AG04450 (cell line): ENCODE measurements around the gene GABRB1. TPM values are rescaled to one million over a fixed set of nuclear protein-coding genes. Genes with fewer than 3 reads are reported as not detected.
A peak's percentile ranks its signal among the peaks of the same experiment; 100 is the strongest.
"Not testable (repeated sequence)": the region's sequence is repeated elsewhere in the genome, so short reads cannot be mapped to it uniquely, and the experiment has no call there.

ENCODE experiments used
- CTCF ChIA-PET: fragments of 300-600, 350-600 bp; formaldehyde crosslinking; extraction: SDS; loops from one replicate; lab custom pipeline; 2022; ENCODE audit warnings: antibody characterized with exemption, inconsistent platforms; lab: Charles Lee
- POLR2A ChIA-PET: fragments of 350-600 bp; formaldehyde crosslinking; extraction: SDS; loops from one replicate; lab custom pipeline; 2021; ENCODE audit warnings: antibody characterized with exemption, inconsistent platforms; lab: Yijun Ruan, JAX
- DNase-seq: peaks from one replicate; pipeline ENCODE4 v3.0.0-alpha.2; 2011; ENCODE audit warnings: low read depth, low spot score
- H3K27ac ChIP-seq: one replicate; pipeline ENCODE4 v1.5.1; 2012; ENCODE audit warnings: low read depth, low read length, control low read depth
- H3K27me3 ChIP-seq: one replicate; pipeline ENCODE4 v1.6.0; 2012; ENCODE audit warnings: low read length; ENCODE audit not compliant: control insufficient read depth, insufficient read depth
- H3K4me3 ChIP-seq: 2 replicates; pipeline ENCODE4 v1.5.1; 2011; ENCODE audit warnings: mild to moderate bottlenecking, low read depth, low read length, control low read depth
- H3K9me3 ChIP-seq: 2 replicates; pipeline ENCODE4 v1.5.1; 2012; ENCODE audit warnings: low read length; ENCODE audit not compliant: control insufficient read depth, insufficient read depth
- CTCF ChIP-seq: IDR thresholded peaks from 2 replicates; pipeline ENCODE4 v1.5.1; 2011; ENCODE audit warnings: low read depth, low read length, control low read depth, inconsistent platforms
- polyA plus RNA-seq: library from polyadenylated mRNA; depleted of rRNA; stranded (reverse); fragments of >200 nt; gene quantifications from 2 replicates; pipeline ENCODE4 v1.2.3, GENCODE V29; 2011

Gene GABRB1
- polyA plus RNA-seq, 1 experiment, result 8.1 TPM

GRCh38 chr4:47373709-47374108, 342.3 kb downstream of the GABRB1 start:
- no peak overlapping the region for H3K4me3 ChIP-seq
- no peaks in the 10 kb centered on the region for H3K27me3 ChIP-seq
- H3K9me3 ChIP-seq, result peaks cover 11% of the 10 kb centered on the region; the same call in 1 of the 2 replicates
- ChIA-PET CTCF (interaction anchor here (1.0 to 1.8 kb wide), 2 partner anchors 10 to 251 kb away, joined by 4 to 10 read pairs; no protein-coding TSS in a partner anchor), POLR2A (no interaction called here)
- no peak overlapping the region for H3K27ac ChIP-seq
- DNase-seq, result no peak
- TF ChIP-seq CTCF, result no peak

- Histone ChIP-seq H3K9me3 (peaks cover 11% of the 10 kb centered on the region; the same call in 1 of the 2 replicates), H3K27me3 (no peaks in the 10 kb centered on the region), H3K27ac (no peak overlapping the region), H3K4me3 (no peak overlapping the region)
- peak; percentile 32 for DNase-seq
- ChIA-PET CTCF (interaction anchor here (1.0 to 1.8 kb wide), 4 partner anchors 9 to 252 kb away, joined by 4 to 11 read pairs (median 8); no protein-coding TSS in a partner anchor), POLR2A (no interaction called here)
- no peak for TF ChIP-seq CTCF
These were observed 343.1 kb downstream of the GABRB1 start for GRCh38 chr4:47374477-47374876.

GRCh38 chr4:47378021-47378530, 346.7 kb downstream of the GABRB1 start:
- peaks cover 11% of the 10 kb centered on the region; the same call in 1 of the 2 replicates for H3K9me3 ChIP-seq
- POLR2A ChIA-PET, H3K27ac ChIP-seq, H3K4me3 ChIP-seq, CTCF ChIA-PET, DNase-seq, H3K27me3 ChIP-seq: not testable (repeated sequence)

GRCh38 chr4:47381172-47381571, 349.8 kb downstream of the GABRB1 start:
- Histone ChIP-seq H3K9me3 (peaks cover 10% of the 10 kb centered on the region; the same call in 1 of the 2 replicates), H3K4me3 (no peak overlapping the region), H3K27me3 (no peaks in the 10 kb centered on the region), H3K27ac (no peak overlapping the region)
- CTCF ChIA-PET, result interaction anchor here (2.6 kb wide), 1 partner anchor 448 kb away, joined by 39 read pairs; no protein-coding TSS in a partner anchor
- TF ChIP-seq CTCF, result no peak
- no peak for DNase-seq
- POLR2A ChIA-PET, result no interaction called here

DNA sequence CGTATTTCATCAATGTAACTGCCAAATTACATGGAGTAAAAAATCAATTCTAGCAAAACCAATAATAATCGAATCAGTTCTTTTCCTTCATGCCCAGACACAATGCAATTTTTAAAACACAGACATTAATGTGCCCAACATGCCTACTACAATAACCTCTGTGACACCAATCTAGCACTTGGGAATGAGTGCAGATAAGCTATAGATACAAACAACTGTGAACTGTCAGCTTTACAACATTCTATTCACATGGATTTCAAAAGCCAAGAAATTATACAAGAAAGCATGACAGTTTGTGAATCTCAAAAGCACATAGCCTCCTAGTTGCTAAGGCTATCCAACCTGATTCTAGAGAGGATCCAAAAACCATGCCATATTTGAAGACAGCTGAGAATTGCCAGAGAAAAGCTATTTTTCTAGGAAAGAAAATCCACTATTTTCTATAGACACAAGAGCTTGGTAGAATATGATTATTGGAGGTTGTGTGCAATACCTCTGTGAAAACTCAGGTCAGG, 351.5 kb downstream of the GABRB1 start:
- no peak for DNase-seq
- Histone ChIP-seq H3K4me3 (no peak overlapping the region), H3K27ac (no peak overlapping the region), H3K27me3 (no peaks in the 10 kb centered on the region), H3K9me3 (peaks cover 5% of the 10 kb centered on the region; the same call in 1 of the 2 replicates)
- CTCF ChIA-PET, result interaction anchor here (0.7 to 2.6 kb wide), 21 partner anchors 8 to 734 kb away, joined by 3 to 39 read pairs (median 4); no protein-coding TSS in a partner anchor
- no peak for TF ChIP-seq CTCF
- POLR2A ChIA-PET, result no interaction called here
